ENCODE measurements around the gene ADRA1B.

ADRA1B gene

DNA sequence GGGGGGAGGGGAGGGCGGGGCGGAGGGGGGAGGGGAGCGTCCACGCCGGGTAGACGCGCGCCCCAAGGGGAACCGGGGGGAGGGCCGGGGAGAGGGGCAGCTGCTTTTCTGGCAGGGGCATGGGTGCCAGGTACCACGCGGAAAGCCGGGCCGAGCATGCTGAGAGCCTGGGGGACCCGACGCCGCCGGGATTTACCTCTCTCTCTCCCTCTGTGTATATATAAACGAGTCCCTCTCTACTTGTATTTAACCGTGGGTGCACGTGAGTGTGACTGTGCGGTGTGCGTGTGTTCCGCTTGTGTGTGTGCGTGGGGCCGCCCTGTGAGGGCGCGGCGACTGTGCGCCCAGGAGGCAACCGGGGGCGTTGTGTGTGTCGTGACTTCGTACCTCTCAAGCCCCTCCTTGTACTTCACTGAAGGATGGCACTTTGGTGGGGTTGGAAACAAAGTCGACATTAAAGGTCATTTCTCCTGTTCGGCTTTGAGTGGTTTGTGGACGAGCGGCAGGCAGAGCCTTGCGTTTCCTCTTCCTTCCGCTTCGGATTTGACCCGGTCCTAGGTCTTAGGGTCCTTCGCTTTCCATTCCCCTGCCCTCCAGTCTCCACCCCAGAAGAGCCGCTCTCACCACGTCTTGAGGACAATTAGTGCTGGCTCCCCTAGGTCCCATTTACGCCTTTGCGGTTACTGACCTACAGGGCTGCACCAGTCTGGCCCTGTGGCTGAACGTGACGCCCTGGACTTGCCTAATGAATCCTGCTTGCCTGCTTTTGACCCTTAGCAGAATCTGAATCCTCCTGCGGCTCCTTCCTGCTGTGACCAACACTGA lies 56.5 kb downstream of the ADRA1B start:
- DNase-seq (ENCODE audit: low read depth in 1 of 2, low spot score in 1 of 2) = no peak
- no peak for TF ChIP-seq SPI1 (IDR thresholded peaks at IDR 0.05; ENCODE audit: borderline replicate concordance, low read depth)
- TF ChIP-seq GABPA (IDR thresholded peaks at IDR 0.05; ENCODE audit: low read depth) = no peak
- TF ChIP-seq, protein P1, sequence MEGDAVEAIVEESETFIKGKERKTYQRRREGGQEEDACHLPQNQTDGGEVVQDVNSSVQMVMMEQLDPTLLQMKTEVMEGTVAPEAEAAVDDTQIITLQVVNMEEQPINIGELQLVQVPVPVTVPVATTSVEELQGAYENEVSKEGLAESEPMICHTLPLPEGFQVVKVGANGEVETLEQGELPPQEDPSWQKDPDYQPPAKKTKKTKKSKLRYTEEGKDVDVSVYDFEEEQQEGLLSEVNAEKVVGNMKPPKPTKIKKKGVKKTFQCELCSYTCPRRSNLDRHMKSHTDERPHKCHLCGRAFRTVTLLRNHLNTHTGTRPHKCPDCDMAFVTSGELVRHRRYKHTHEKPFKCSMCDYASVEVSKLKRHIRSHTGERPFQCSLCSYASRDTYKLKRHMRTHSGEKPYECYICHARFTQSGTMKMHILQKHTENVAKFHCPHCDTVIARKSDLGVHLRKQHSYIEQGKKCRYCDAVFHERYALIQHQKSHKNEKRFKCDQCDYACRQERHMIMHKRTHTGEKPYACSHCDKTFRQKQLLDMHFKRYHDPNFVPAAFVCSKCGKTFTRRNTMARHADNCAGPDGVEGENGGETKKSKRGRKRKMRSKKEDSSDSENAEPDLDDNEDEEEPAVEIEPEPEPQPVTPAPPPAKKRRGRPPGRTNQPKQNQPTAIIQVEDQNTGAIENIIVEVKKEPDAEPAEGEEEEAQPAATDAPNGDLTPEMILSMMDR (IDR thresholded peaks at IDR 0.05; ENCODE audit: insufficient read depth, low read length) = no peak
- TF ChIP-seq POLR2AphosphoS5 (IDR thresholded peaks at IDR 0.05; ENCODE audit: low read depth) = no peak
- TF ChIP-seq, protein P2, sequence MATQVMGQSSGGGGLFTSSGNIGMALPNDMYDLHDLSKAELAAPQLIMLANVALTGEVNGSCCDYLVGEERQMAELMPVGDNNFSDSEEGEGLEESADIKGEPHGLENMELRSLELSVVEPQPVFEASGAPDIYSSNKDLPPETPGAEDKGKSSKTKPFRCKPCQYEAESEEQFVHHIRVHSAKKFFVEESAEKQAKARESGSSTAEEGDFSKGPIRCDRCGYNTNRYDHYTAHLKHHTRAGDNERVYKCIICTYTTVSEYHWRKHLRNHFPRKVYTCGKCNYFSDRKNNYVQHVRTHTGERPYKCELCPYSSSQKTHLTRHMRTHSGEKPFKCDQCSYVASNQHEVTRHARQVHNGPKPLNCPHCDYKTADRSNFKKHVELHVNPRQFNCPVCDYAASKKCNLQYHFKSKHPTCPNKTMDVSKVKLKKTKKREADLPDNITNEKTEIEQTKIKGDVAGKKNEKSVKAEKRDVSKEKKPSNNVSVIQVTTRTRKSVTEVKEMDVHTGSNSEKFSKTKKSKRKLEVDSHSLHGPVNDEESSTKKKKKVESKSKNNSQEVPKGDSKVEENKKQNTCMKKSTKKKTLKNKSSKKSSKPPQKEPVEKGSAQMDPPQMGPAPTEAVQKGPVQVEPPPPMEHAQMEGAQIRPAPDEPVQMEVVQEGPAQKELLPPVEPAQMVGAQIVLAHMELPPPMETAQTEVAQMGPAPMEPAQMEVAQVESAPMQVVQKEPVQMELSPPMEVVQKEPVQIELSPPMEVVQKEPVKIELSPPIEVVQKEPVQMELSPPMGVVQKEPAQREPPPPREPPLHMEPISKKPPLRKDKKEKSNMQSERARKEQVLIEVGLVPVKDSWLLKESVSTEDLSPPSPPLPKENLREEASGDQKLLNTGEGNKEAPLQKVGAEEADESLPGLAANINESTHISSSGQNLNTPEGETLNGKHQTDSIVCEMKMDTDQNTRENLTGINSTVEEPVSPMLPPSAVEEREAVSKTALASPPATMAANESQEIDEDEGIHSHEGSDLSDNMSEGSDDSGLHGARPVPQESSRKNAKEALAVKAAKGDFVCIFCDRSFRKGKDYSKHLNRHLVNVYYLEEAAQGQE (IDR thresholded peaks at IDR 0.05; ENCODE audit: insufficient replicate concordance, low read depth) = no peak
- Histone ChIP-seq H3K27ac (replicated peaks) (no peak overlapping the region), H3K4me3 (replicated peaks; ENCODE audit: insufficient read depth, low read length) (no peak overlapping the region), H3K27me3 (ENCODE audit: insufficient read depth, poor library complexity, severe bottlenecking) (peaks cover 30% of the 10 kb centered on the region)

DNA sequence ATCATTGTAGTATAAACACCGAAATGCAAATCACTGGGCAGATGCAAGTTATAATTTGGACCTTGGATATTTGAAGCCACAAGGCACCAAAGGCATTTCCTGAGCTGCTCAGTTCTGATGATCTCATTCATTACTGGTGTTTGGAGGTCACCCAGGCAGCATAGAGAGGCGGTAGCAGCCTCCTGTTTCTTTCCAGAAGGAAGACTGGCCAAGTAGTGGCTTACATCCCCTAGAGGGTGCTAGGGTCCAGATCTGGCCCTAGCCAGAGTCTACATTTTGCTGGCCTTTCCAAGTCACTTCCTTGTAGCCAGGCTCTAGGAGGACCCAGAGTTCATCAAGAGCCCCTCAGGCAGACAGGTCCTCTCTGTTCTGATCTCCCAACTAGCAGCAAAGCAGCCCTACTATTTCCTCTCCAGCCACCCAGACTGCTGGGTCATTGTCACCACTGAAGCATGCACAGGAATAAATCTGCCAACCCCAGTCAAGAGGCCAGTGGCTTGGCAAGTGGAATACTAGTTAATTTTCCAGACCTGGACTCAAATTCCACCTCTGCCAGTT lies 59.3 kb downstream of the ADRA1B start:
- DNase-seq (ENCODE audit: low read depth in 1 of 2, low spot score in 1 of 2) = no peak
- Histone ChIP-seq H3K27ac (replicated peaks) (no peak overlapping the region), H3K27me3 (ENCODE audit: insufficient read depth, poor library complexity, severe bottlenecking) (peaks cover 33% of the 10 kb centered on the region), H3K4me3 (replicated peaks; ENCODE audit: insufficient read depth, low read length) (no peak overlapping the region)
- TF ChIP-seq SPI1 (IDR thresholded peaks at IDR 0.05; ENCODE audit: borderline replicate concordance, low read depth) (no peak), POLR2AphosphoS5 (IDR thresholded peaks at IDR 0.05; ENCODE audit: low read depth) (no peak), GABPA (IDR thresholded peaks at IDR 0.05; ENCODE audit: low read depth) (no peak)
- TF ChIP-seq, protein P2 (IDR thresholded peaks at IDR 0.05; ENCODE audit: insufficient replicate concordance, low read depth) = no peak
- TF ChIP-seq, protein P1 (IDR thresholded peaks at IDR 0.05; ENCODE audit: insufficient read depth, low read length) = no peak

DNA sequence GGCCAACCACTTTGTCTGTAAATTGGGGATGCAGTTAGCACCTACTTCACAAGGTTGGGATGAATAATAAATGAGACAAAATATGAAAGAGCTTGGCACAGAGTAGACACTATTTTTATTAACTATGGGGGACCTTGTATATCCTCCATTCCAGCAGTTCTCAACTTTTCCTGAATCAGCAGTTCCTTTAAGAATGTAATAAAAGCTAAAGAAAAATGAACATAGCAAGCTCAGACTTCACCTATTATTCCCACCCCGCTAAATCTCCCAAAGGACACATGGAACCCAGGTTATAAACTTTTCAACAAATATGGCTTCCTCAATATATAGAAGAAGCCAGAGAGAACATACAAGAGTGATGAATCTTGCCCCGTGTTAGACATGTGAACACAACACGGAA lies 60.6 kb downstream of the ADRA1B start:
- Histone ChIP-seq H3K27me3 (ENCODE audit: insufficient read depth, poor library complexity, severe bottlenecking) (peaks cover 21% of the 10 kb centered on the region), H3K27ac (replicated peaks) (no peak overlapping the region), H3K4me3 (replicated peaks; ENCODE audit: insufficient read depth, low read length) (no peak overlapping the region)
- no peak for DNase-seq (ENCODE audit: low read depth in 1 of 2, low spot score in 1 of 2)
- TF ChIP-seq GABPA (IDR thresholded peaks at IDR 0.05; ENCODE audit: low read depth) (no peak), SPI1 (IDR thresholded peaks at IDR 0.05; ENCODE audit: borderline replicate concordance, low read depth) (no peak), POLR2AphosphoS5 (IDR thresholded peaks at IDR 0.05; ENCODE audit: low read depth) (no peak)
- TF ChIP-seq, protein P1 (IDR thresholded peaks at IDR 0.05; ENCODE audit: insufficient read depth, low read length) = no peak
- TF ChIP-seq, protein P2 (IDR thresholded peaks at IDR 0.05; ENCODE audit: insufficient replicate concordance, low read depth) = no peak

Measured in HL-60 (cell line).